HepG2 (cell line): ENCODE results near the gene ZSWIM8. TPM values are rescaled to one million over a fixed set of nuclear protein-coding genes. Genes with fewer than 3 reads are reported as not detected.

Source experiments
- ESRRA ChIP-seq: sonication (generic); formaldehyde crosslinking; IDR thresholded peaks from 2 replicates; pipeline ENCODE4 v1.5.1; 2020; ENCODE audit warnings: mild to moderate bottlenecking, low read depth, missing genetic modification reagents
- MED8 ChIP-seq: sonication (generic); formaldehyde crosslinking; IDR thresholded peaks from 2 replicates; pipeline ENCODE4 v1.8.1; 2023; ENCODE audit warnings: mild to moderate bottlenecking, missing genetic modification reagents; ENCODE audit not compliant: insufficient replicate concordance
- MYC ChIP-seq: sonication (generic); formaldehyde crosslinking; IDR thresholded peaks from 2 replicates; pipeline ENCODE4 v1.9.0; 2021; ENCODE audit warnings: missing genetic modification reagents, borderline replicate concordance
- PHF8 ChIP-seq: sonication (generic); formaldehyde crosslinking; IDR thresholded peaks from 2 replicates; pipeline ENCODE4 v1.5.0; 2020; ENCODE audit warnings: missing genetic modification reagents
- POGZ ChIP-seq: sonication (generic); formaldehyde crosslinking; IDR thresholded peaks from 2 replicates; pipeline ENCODE4 v1.4.0; 2020; ENCODE audit warnings: mild to moderate bottlenecking, missing genetic modification reagents
- POLR2A ChIP-seq, 2 experiments: IDR thresholded peaks; 2 replicates each; pipeline ENCODE4 v1.6.1; 2011; ENCODE audit warnings: low read depth in 2 of 2, low read length in 2 of 2, mild to moderate bottlenecking in 1 of 2, moderate library complexity in 1 of 2; ENCODE audit not compliant: insufficient read depth in 1 of 2
- RBFOX2 ChIP-seq: fragments of 200-400 bp; formaldehyde crosslinking; IDR thresholded peaks from 2 replicates; pipeline ENCODE4 v1.6.1; 2017; ENCODE audit warnings: low read depth, mild to moderate bottlenecking, low read length
- ZNF160 ChIP-seq: sonication (generic); formaldehyde crosslinking; IDR thresholded peaks from 2 replicates; pipeline ENCODE4 v1.8.0; 2022; ENCODE audit warnings: mild to moderate bottlenecking, inconsistent platforms, missing genetic modification reagents
- ZNF235 ChIP-seq: sonication (generic); formaldehyde crosslinking; IDR thresholded peaks from 2 replicates; pipeline ENCODE4 v1.8.1; 2023; ENCODE audit warnings: mild to moderate bottlenecking, missing genetic modification reagents, borderline replicate concordance
- ZNF317 ChIP-seq: sonication (generic); formaldehyde crosslinking; IDR thresholded peaks from 2 replicates; pipeline ENCODE4 v1.5.0; 2020; ENCODE audit warnings: mild to moderate bottlenecking, missing genetic modification reagents
- ZNF431 ChIP-seq: sonication (generic); formaldehyde crosslinking; IDR thresholded peaks from 2 replicates; pipeline ENCODE4 v1.9.0; 2022; ENCODE audit warnings: missing genetic modification reagents, low read depth, mild to moderate bottlenecking, borderline replicate concordance
- ZNF766 ChIP-seq: sonication (generic); formaldehyde crosslinking; IDR thresholded peaks from 2 replicates; pipeline ENCODE4 v1.5.0; 2020; ENCODE audit warnings: missing genetic modification reagents, borderline replicate concordance
- ZNF883 ChIP-seq: sonication (generic); formaldehyde crosslinking; IDR thresholded peaks from 2 replicates; pipeline ENCODE4 v1.5.1; 2020; ENCODE audit warnings: mild to moderate bottlenecking, missing genetic modification reagents; ENCODE audit errors: not compliant biosample characterization
- polyA plus RNA-seq, 8 experiments: library from polyadenylated mRNA; depleted of rRNA in 3 of 8; stranded (reverse) in 7 of 8; unstranded in 1 of 8; fragments of >200 nt; fragmentation: Illumina TruSeq in 4 of 8; extraction: Trizol in 4 of 8; gene quantifications; 2 replicates each; pipeline versions ENCODE4 v1.2.1 to v1.2.3, GENCODE V29; 2011 to 2016; ENCODE audit warnings: low read depth in 4 of 8, missing spikeins in 1 of 8, mixed read lengths in 1 of 8; ENCODE audit not compliant: insufficient read depth in 1 of 8
- total RNA-seq, 5 experiments: library from RNA; depleted of rRNA; stranded (reverse); fragments of >200 nt; fragmentation: Illumina TruSeq; extraction: Trizol; gene quantifications; 2 replicates each; pipeline ENCODE4 v1.2.3, GENCODE V29; 2016; ENCODE audit warnings: low read depth in 1 of 5
- TF ChIP-seq, protein P1 (sequence below): sonication (generic); formaldehyde crosslinking; IDR thresholded peaks from 2 replicates; pipeline ENCODE4 v1.4.0; 2020; ENCODE audit warnings: mild to moderate bottlenecking, missing genetic modification reagents
- TF ChIP-seq, protein P2 (sequence below): fragments of 450-650 bp; IDR thresholded peaks from 2 replicates; pipeline ENCODE4 v1.6.1; 2016
- TF ChIP-seq, protein P3 (sequence below): IDR thresholded peaks from 2 replicates; pipeline ENCODE4 v1.4.0; 2020; ENCODE audit warnings: mild to moderate bottlenecking, missing genetic modification reagents
- TF ChIP-seq, protein P4 (sequence below): sonication (generic); formaldehyde crosslinking; IDR thresholded peaks from 2 replicates; pipeline ENCODE4 v1.4.0; 2020; ENCODE audit warnings: missing genetic modification reagents

Gene ZSWIM8
- total and polyA plus RNA-seq, 2 of the 13 experiments (the other 11 are each of a cell fraction or from before 2014, with no cell fraction given) = 39.9 to 98.2 TPM

DNA sequence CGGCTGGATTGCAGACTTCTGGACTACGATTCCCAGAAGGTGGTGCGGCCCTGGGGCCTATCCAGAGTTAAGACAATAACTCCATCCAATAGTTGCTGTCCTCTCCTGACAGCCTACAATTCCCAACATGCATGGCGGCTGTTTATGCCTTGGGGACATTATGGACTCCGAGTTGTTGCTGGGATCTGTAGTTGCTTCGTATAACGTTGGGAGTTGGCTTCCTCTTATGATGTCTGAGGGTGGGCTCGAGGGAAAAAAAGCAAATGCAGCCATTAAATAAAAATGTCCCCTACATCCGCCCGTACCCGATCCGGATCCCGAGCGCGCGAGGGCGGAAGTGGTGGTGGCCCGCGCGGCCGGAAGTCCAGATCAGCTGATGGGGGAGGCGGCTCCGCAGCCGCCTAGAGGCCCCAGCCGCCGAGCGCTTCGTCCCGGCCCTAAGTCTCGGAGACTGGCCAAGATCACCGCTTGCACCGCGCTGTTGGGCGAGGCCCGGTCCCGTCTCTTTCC, at the start of gene ZSWIM8 (continued):
- TF ChIP-seq, protein P1, sequence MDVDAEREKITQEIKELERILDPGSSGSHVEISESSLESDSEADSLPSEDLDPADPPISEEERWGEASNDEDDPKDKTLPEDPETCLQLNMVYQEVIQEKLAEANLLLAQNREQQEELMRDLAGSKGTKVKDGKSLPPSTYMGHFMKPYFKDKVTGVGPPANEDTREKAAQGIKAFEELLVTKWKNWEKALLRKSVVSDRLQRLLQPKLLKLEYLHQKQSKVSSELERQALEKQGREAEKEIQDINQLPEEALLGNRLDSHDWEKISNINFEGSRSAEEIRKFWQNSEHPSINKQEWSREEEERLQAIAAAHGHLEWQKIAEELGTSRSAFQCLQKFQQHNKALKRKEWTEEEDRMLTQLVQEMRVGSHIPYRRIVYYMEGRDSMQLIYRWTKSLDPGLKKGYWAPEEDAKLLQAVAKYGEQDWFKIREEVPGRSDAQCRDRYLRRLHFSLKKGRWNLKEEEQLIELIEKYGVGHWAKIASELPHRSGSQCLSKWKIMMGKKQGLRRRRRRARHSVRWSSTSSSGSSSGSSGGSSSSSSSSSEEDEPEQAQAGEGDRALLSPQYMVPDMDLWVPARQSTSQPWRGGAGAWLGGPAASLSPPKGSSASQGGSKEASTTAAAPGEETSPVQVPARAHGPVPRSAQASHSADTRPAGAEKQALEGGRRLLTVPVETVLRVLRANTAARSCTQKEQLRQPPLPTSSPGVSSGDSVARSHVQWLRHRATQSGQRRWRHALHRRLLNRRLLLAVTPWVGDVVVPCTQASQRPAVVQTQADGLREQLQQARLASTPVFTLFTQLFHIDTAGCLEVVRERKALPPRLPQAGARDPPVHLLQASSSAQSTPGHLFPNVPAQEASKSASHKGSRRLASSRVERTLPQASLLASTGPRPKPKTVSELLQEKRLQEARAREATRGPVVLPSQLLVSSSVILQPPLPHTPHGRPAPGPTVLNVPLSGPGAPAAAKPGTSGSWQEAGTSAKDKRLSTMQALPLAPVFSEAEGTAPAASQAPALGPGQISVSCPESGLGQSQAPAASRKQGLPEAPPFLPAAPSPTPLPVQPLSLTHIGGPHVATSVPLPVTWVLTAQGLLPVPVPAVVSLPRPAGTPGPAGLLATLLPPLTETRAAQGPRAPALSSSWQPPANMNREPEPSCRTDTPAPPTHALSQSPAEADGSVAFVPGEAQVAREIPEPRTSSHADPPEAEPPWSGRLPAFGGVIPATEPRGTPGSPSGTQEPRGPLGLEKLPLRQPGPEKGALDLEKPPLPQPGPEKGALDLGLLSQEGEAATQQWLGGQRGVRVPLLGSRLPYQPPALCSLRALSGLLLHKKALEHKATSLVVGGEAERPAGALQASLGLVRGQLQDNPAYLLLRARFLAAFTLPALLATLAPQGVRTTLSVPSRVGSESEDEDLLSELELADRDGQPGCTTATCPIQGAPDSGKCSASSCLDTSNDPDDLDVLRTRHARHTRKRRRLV (CRISPR knock-in tag) = peak; percentile 91
- TF ChIP-seq ZNF883 (CRISPR knock-in tag) (peak; percentile 26), MED8 (CRISPR knock-in tag) (peak; percentile 19), ZNF766 (CRISPR knock-in tag) (peak; percentile 13; the same call in 1 of the 2 replicates), PHF8 (peak; percentile 79), ZNF160 (CRISPR knock-in tag) (0 out of 2 replicates have a peak, but pooled peaks have one; percentile 21), POLR2A (IDR thresholded peaks at IDR 0.05; ENCODE audit: insufficient read depth in 1 of 2, low read depth in 2 of 2, low read length in 2 of 2) (peak; percentile 61; a peak in 2 of 4 replicates), POGZ (peak; percentile 60; the same call in 1 of the 2 replicates), ESRRA (CRISPR knock-in tag) (no peak), MYC (0 out of 2 replicates have a peak, but pooled peaks have one; percentile 46), ZNF317 (CRISPR knock-in tag) (0 out of 2 replicates have a peak, but pooled peaks have one; percentile 64), ZNF431 (CRISPR knock-in tag) (no peak), RBFOX2 (peak; percentile 77), ZNF235 (CRISPR knock-in tag) (no peak)
- TF ChIP-seq, protein P2, sequence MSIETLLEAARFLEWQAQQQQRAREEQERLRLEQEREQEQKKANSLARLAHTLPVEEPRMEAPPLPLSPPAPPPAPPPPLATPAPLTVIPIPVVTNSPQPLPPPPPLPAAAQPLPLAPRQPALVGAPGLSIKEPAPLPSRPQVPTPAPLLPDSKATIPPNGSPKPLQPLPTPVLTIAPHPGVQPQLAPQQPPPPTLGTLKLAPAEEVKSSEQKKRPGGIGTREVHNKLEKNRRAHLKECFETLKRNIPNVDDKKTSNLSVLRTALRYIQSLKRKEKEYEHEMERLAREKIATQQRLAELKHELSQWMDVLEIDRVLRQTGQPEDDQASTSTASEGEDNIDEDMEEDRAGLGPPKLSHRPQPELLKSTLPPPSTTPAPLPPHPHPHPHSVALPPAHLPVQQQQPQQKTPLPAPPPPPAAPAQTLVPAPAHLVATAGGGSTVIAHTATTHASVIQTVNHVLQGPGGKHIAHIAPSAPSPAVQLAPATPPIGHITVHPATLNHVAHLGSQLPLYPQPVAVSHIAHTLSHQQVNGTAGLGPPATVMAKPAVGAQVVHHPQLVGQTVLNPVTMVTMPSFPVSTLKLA = peak; percentile 50
- TF ChIP-seq, protein P3, sequence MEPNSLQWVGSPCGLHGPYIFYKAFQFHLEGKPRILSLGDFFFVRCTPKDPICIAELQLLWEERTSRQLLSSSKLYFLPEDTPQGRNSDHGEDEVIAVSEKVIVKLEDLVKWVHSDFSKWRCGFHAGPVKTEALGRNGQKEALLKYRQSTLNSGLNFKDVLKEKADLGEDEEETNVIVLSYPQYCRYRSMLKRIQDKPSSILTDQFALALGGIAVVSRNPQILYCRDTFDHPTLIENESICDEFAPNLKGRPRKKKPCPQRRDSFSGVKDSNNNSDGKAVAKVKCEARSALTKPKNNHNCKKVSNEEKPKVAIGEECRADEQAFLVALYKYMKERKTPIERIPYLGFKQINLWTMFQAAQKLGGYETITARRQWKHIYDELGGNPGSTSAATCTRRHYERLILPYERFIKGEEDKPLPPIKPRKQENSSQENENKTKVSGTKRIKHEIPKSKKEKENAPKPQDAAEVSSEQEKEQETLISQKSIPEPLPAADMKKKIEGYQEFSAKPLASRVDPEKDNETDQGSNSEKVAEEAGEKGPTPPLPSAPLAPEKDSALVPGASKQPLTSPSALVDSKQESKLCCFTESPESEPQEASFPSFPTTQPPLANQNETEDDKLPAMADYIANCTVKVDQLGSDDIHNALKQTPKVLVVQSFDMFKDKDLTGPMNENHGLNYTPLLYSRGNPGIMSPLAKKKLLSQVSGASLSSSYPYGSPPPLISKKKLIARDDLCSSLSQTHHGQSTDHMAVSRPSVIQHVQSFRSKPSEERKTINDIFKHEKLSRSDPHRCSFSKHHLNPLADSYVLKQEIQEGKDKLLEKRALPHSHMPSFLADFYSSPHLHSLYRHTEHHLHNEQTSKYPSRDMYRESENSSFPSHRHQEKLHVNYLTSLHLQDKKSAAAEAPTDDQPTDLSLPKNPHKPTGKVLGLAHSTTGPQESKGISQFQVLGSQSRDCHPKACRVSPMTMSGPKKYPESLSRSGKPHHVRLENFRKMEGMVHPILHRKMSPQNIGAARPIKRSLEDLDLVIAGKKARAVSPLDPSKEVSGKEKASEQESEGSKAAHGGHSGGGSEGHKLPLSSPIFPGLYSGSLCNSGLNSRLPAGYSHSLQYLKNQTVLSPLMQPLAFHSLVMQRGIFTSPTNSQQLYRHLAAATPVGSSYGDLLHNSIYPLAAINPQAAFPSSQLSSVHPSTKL (CRISPR knock-in tag) = peak; percentile 11; the same call in 1 of the 2 replicates
- TF ChIP-seq, protein P4, sequence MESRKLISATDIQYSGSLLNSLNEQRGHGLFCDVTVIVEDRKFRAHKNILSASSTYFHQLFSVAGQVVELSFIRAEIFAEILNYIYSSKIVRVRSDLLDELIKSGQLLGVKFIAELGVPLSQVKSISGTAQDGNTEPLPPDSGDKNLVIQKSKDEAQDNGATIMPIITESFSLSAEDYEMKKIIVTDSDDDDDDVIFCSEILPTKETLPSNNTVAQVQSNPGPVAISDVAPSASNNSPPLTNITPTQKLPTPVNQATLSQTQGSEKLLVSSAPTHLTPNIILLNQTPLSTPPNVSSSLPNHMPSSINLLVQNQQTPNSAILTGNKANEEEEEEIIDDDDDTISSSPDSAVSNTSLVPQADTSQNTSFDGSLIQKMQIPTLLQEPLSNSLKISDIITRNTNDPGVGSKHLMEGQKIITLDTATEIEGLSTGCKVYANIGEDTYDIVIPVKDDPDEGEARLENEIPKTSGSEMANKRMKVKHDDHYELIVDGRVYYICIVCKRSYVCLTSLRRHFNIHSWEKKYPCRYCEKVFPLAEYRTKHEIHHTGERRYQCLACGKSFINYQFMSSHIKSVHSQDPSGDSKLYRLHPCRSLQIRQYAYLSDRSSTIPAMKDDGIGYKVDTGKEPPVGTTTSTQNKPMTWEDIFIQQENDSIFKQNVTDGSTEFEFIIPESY = no peak
